HEK293 (cell line): Measurements from ENCODE around the gene CRTAP.

Experiments
- BCL11A ChIP-seq: fragments of 450-650 bp; formaldehyde crosslinking; IDR thresholded peaks from 2 replicates; pipeline ENCODE4 v1.5.1; 2016; ENCODE audit warnings: low read depth, missing biosample characterization, missing genetic modification characterization
- CTCF ChIP-seq: fragments of 450-650 bp; formaldehyde crosslinking; IDR thresholded peaks from 2 replicates; pipeline ENCODE4 v1.5.1; 2016; ENCODE audit warnings: missing biosample characterization, missing genetic modification characterization
- KLF10 ChIP-seq: fragments of 450-650 bp; IDR thresholded peaks from 2 replicates; pipeline ENCODE4 v1.5.1; 2018; ENCODE audit warnings: missing biosample characterization, mild to moderate bottlenecking, missing genetic modification characterization
- REST ChIP-seq: fragments of 450-650 bp; formaldehyde crosslinking; IDR thresholded peaks from 2 replicates; pipeline ENCODE4 v1.5.1; 2016; ENCODE audit warnings: missing biosample characterization, missing genetic modification characterization
- TCF7L2 ChIP-seq: IDR thresholded peaks from 2 replicates; pipeline ENCODE4 v1.6.1; 2011; ENCODE audit warnings: low read depth, mild to moderate bottlenecking, inconsistent platforms, low read length, moderate library complexity, borderline replicate concordance
- YY1 ChIP-seq: fragments of 450-650 bp; formaldehyde crosslinking; IDR thresholded peaks from 2 replicates; pipeline ENCODE4 v1.5.1; 2018; ENCODE audit warnings: missing biosample characterization, missing genetic modification characterization
- ZFP69B ChIP-seq: fragments of 450-650 bp; formaldehyde crosslinking; IDR thresholded peaks from 2 replicates; pipeline ENCODE4 v1.5.1; 2016; ENCODE audit warnings: missing biosample characterization, missing genetic modification characterization
- ZNF560 ChIP-seq: fragments of 450-650 bp; formaldehyde crosslinking; IDR thresholded peaks from 2 replicates; pipeline ENCODE4 v1.5.1; 2017; ENCODE audit warnings: missing biosample characterization, missing genetic modification characterization, borderline replicate concordance
- ZNF768 ChIP-seq: fragments of 450-650 bp; formaldehyde crosslinking; IDR thresholded peaks from 2 replicates; pipeline ENCODE4 v1.5.1; 2018; ENCODE audit warnings: missing biosample characterization, mild to moderate bottlenecking, missing genetic modification characterization

- no peak for TF ChIP-seq CTCF (tag by site-specific recombination)
- TF ChIP-seq YY1 (tag by site-specific recombination), result no peak
- no peak for TF ChIP-seq ZFP69B
- TF ChIP-seq TCF7L2, result no peak
- TF ChIP-seq ZNF560 (tag by site-specific recombination), result no peak
- no peak for TF ChIP-seq KLF10
- TF ChIP-seq ZNF768, result no peak
- TF ChIP-seq REST (tag by site-specific recombination), result no peak
- no peak for TF ChIP-seq BCL11A (tag by site-specific recombination)
Measured at GRCh38 chr3:33171580-33171979, 57.8 kb downstream of the CRTAP start.
